Mammary epithelial cell (primary cell): ENCODE data around the gene PLEKHF1.
A peak's percentile ranks its signal among the peaks of the same experiment; 100 is the strongest.

ENCODE experiments used
- CTCF ChIP-seq, 2 donors: IDR thresholded peaks in 1 of 2; conservative IDR thresholded peaks in 1 of 2; 2 replicates each; pipeline ENCODE4 v1.5.1; 2011 to 2012; ENCODE audit warnings: inconsistent platforms in 2 of 2, low read length in 2 of 2, mild to moderate bottlenecking in 2 of 2, control low read depth in 1 of 2, low read depth in 1 of 2; ENCODE audit not compliant: insufficient read depth in 1 of 2; ENCODE audit errors: extremely low read depth in 1 of 2
- EZH2 ChIP-seq: IDR thresholded peaks from 2 replicates; pipeline ENCODE4 v1.6.1; 2012; ENCODE audit warnings: low read length, inconsistent platforms, borderline replicate concordance

- TF ChIP-seq CTCF (conservative IDR thresholded peaks at IDR 0.05 in 1 of 2, IDR thresholded peaks at IDR 0.05 in 1 of 2; ENCODE audit: extremely low read depth in 1 of 2, insufficient read depth in 1 of 2, low read depth in 1 of 2, low read length in 2 of 2), result peak; percentile 53 to 54
- no peak for TF ChIP-seq EZH2
Observed at GRCh38 chr19:29671393-29672160, 6.3 kb downstream of the PLEKHF1 start.
